Thyroid gland (tissue), 4 donors: ENCODE data around the gene DGCR2.
"Not testable (repeated sequence)": the region's sequence is repeated elsewhere in the genome, so short reads cannot be mapped to it uniquely, and the experiment has no call there.

Experiments
- CTCF ChIP-seq, 6 experiments: fragments of 200-600 bp in 3 of 6; fragments of 450-650 bp in 3 of 6; sonication (generic) in 3 of 6; IDR thresholded peaks; one replicate each; pipeline ENCODE4 v1.5.1; 2016 to 2019; ENCODE audit warnings: antibody characterized with exemption in 6 of 6, mild to moderate bottlenecking in 2 of 6, inconsistent platforms in 1 of 6, moderate library complexity in 1 of 6
- POLR2A ChIP-seq, 2 donors: fragments of 450-650 bp; IDR thresholded peaks; one replicate each; pipeline ENCODE4 v1.6.1; 2017; ENCODE audit warnings: antibody characterized with exemption in 2 of 2, mild to moderate bottlenecking in 2 of 2, moderate library complexity in 1 of 2

DNA sequence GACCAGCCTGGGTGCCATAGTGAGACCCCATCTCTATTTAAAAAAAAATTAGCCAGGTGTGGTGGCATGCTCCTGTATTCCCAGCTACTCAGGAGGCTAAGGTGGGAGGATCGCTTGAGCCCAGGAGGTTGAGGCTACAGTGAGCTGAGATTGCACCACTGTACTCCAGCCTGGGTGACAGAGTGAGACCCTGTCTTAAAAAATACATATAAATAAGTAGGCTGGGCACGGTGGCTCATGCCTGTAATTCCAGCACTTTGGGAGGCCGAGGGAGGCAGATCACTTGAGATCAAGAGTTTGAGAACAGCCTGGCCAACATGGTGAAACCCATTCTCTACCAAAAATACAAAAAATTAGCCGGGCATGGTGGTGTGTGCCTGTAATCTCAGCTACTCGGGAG lies 135.1 kb downstream of the DGCR2 start:
- not testable (repeated sequence) for TF ChIP-seq POLR2A, CTCF (IDR thresholded peaks at IDR 0.05)
